ENCODE data around the gene NAV1.

Gene NAV1

DNA sequence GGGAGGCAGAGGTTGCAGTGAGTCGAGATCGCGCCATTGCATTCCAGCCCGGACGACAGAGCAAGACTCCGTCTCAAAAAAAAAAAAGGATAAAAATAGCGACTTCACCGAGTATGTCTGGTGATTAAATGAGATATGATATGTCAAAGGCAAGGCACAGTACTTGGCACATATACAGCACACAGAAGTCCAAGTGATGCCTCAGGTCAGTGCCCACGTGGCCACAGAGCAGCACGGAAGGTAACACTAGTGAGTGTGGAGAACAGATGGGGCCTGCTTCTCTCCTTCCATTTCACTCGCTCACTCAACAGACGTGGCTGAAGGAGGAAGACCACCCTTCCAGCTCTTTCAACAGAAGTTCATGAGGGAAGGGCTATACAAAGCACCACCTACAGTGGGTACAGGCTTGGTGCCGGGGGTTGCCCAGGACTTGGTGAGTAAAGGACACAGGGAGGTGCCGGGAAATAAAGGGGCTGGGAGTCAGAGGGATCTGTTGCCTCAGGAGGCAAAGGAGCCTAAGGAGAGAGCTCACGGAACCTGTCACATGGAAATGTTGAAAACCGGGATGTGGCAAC lies 40.9 kb upstream of the NAV1 start:
- peaks cover 45% of the 10 kb centered on the region for H3K4me1 ChIP-seq (ENCODE audit: control insufficient read depth, insufficient read depth, low read length)
- 0 out of 2 replicates have a peak, but pooled peaks cover under 1% of the 10 kb centered on the region for H3K9me3 ChIP-seq (ENCODE audit: control insufficient read depth, insufficient read depth, low read depth, low read length)
- H3K4me3 ChIP-seq (ENCODE audit: low read depth, low read length), result no peak overlapping the region
- no peaks in the 10 kb centered on the region for H3K27me3 ChIP-seq (ENCODE audit: control insufficient read depth, insufficient read depth, low read length)
- H3K36me3 ChIP-seq (ENCODE audit: control insufficient read depth, insufficient read depth, low read length), result no peaks in the 10 kb centered on the region; the same call in 1 of the 2 replicates
- no peak overlapping the region for H3K27ac ChIP-seq (ENCODE audit: low read depth, low read length)
- no peak overlapping the region for H3K9ac ChIP-seq (ENCODE audit: low read length)

DNA sequence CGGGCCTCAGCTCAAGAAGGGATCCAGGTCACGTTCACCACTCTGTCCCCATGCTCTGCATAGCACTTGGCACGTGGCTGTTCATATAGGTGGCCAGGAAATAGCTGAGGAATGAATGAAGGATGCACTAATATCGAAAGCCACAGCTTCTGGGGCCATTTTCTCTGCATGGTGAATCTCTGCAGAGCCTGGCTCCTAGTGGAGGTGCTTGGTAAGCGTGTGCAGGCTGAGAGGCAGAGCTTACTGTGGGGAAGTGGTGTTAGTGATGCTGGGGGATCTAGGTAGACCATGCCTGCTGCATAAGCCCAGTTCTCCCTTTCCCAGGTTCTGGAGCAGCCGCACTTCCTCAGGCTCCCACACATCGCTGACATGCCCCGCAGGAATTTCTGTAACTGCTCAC lies 40.3 kb upstream of the NAV1 start:
- Histone ChIP-seq H3K4me1 (ENCODE audit: control insufficient read depth, insufficient read depth, low read length) (peaks cover 51% of the 10 kb centered on the region), H3K9ac (ENCODE audit: low read length) (no peak overlapping the region), H3K9me3 (ENCODE audit: control insufficient read depth, insufficient read depth, low read depth, low read length) (no peaks in the 10 kb centered on the region), H3K4me3 (ENCODE audit: low read depth, low read length) (no peak overlapping the region), H3K27me3 (ENCODE audit: control insufficient read depth, insufficient read depth, low read length) (no peaks in the 10 kb centered on the region), H3K36me3 (ENCODE audit: control insufficient read depth, insufficient read depth, low read length) (no peaks in the 10 kb centered on the region; the same call in 1 of the 2 replicates), H3K27ac (ENCODE audit: low read depth, low read length) (no peak overlapping the region)

DNA sequence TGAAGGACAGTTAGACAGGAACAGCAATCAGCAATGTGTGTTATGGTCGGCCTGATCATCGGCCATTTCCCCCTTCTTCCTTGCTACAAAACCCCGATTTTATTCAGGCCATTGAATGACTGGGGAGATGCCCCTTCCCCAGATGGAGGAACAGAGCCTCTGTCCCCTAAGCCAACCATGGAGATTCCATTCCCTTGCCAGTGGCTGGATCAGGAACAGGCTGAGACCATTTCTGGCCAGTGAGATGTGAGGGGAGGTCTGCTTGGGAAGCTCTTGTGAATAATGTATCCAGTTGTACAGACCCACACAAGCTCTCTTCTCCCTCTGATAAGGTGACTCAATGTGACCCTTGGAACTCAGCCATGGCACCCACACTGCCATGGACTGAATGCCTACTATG lies 39.7 kb upstream of the NAV1 start:
- H3K4me1 ChIP-seq (ENCODE audit: control insufficient read depth, insufficient read depth, low read length), result peaks cover 51% of the 10 kb centered on the region

DNA sequence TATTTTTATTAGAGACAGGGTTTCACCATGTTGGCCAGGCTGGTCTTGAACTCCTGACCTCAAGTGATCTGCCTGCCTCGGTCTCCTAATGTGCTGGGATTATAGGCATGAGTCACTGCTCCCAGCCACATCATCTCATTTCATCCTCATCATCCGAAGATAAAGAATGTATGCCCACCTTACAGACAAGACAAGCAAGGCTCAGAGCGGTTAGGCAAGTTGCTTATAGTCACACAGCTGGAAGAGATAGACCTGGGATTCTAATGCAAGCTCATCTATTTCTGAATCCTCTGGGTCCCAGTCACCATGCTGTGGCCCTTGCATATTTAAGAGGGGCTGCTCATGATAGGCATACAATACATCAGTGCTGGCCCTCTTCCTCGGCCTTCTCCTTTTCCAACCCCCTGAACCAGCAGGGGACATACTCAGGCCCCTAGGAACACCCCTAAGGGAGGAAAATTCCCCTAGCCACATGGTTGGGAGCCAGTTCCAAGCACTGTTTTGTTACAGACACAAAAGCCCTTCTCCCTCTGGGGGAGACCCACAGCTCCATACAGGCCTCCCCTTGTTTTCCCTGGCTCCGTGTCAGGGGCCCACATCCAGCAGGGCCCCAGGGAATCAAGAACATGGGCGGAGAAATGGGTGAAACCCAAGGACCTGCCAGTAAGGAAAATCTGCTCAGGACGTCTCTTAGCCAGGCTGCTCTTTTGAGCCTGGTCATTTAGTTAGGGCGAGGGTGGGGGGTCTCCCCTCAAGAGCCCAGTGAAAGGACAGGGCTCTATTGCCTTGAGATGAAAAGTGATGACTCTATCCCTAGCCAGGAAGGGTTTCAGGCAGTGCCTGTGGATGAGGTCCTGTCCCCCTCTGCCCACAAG lies 38.9 kb upstream of the NAV1 start:
- no peak overlapping the region for H3K4me3 ChIP-seq (ENCODE audit: low read depth, low read length)
- H3K36me3 ChIP-seq (ENCODE audit: control insufficient read depth, insufficient read depth, low read length), result no peaks in the 10 kb centered on the region
- no peaks in the 10 kb centered on the region for H3K27me3 ChIP-seq (ENCODE audit: control insufficient read depth, insufficient read depth, low read length)
- H3K4me1 ChIP-seq (ENCODE audit: control insufficient read depth, insufficient read depth, low read length), result peaks cover 51% of the 10 kb centered on the region
- no peaks in the 10 kb centered on the region for H3K9me3 ChIP-seq (ENCODE audit: control insufficient read depth, insufficient read depth, low read depth, low read length)
- H3K27ac ChIP-seq (ENCODE audit: low read depth, low read length), result peak overlapping the region; percentile 20; the same call in 1 of the 2 replicates
- H3K9ac ChIP-seq (ENCODE audit: low read length), result peak overlapping the region; percentile 43

More for the DNA sequence above, 39.7 kb upstream of the NAV1 start:
- H3K4me3 ChIP-seq (ENCODE audit: low read depth, low read length), result no peak overlapping the region
- no peaks in the 10 kb centered on the region; the same call in 1 of the 2 replicates for H3K36me3 ChIP-seq (ENCODE audit: control insufficient read depth, insufficient read depth, low read length)
- H3K9ac ChIP-seq (ENCODE audit: low read length), result no peak overlapping the region
- no peaks in the 10 kb centered on the region for H3K9me3 ChIP-seq (ENCODE audit: control insufficient read depth, insufficient read depth, low read depth, low read length)
- H3K27ac ChIP-seq (ENCODE audit: low read depth, low read length), result no peak overlapping the region
- no peaks in the 10 kb centered on the region for H3K27me3 ChIP-seq (ENCODE audit: control insufficient read depth, insufficient read depth, low read length)

DNA sequence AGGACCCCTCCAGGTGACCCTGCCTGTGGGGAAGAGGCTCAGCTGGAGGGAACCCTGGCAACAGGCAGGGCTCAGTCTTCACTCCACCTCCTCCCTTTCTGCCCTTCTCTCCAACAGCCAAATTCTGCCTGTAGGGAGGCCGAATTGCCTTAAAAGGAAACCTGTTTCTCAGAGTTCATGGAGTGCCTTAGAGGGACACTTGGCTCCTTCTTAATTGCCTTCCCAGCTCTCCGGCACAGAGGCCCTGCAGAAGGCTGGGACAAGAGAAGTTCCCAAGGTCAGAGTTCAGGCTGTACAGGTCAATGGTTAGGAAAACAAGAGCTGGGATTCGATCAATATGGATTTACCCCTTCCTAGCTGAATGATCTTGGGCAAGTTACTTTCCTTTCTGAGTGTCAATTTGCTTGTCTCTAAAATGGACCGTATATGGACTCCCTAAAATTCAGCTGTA lies 38.2 kb upstream of the NAV1 start:
- Histone ChIP-seq H3K36me3 (ENCODE audit: control insufficient read depth, insufficient read depth, low read length) (no peaks in the 10 kb centered on the region), H3K9me3 (ENCODE audit: control insufficient read depth, insufficient read depth, low read depth, low read length) (no peaks in the 10 kb centered on the region), H3K27me3 (ENCODE audit: control insufficient read depth, insufficient read depth, low read length) (no peaks in the 10 kb centered on the region), H3K9ac (ENCODE audit: low read length) (peak overlapping the region; percentile 43), H3K27ac (ENCODE audit: low read depth, low read length) (peak overlapping the region; percentile 20; the same call in 1 of the 2 replicates), H3K4me3 (ENCODE audit: low read depth, low read length) (no peak overlapping the region), H3K4me1 (ENCODE audit: control insufficient read depth, insufficient read depth, low read length) (peaks cover 55% of the 10 kb centered on the region)

DNA sequence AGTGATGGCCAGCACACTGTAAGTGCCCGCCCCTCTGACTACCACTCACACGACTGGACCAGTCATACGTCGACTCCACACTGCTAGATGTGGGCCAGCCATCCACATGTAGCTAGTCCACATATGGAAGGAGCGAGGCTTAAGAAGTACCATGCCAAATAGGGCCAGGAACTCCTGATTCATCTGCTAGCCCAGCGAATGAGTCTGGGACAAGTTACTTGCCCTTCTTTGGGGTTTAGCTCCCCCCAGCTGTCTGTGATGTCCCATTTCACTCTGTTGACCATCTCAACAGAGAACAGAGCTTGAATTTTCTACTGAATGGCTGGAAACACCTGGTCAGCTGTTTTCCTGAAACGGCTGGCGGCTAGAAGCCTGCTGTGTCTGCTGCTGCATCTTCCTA lies 37.8 kb upstream of the NAV1 start:
- no peaks in the 10 kb centered on the region for H3K9me3 ChIP-seq (ENCODE audit: control insufficient read depth, insufficient read depth, low read depth, low read length)
- no peak overlapping the region; the same call in 1 of the 2 replicates for H3K27ac ChIP-seq (ENCODE audit: low read depth, low read length)
- H3K4me1 ChIP-seq (ENCODE audit: control insufficient read depth, insufficient read depth, low read length), result peaks cover 55% of the 10 kb centered on the region
- no peaks in the 10 kb centered on the region for H3K36me3 ChIP-seq (ENCODE audit: control insufficient read depth, insufficient read depth, low read length)
- H3K27me3 ChIP-seq (ENCODE audit: control insufficient read depth, insufficient read depth, low read length), result peaks cover 1% of the 10 kb centered on the region; the same call in 1 of the 2 replicates
- peak overlapping the region; percentile 11 for H3K9ac ChIP-seq (ENCODE audit: low read length)
- H3K4me3 ChIP-seq (ENCODE audit: low read depth, low read length), result no peak overlapping the region

DNA sequence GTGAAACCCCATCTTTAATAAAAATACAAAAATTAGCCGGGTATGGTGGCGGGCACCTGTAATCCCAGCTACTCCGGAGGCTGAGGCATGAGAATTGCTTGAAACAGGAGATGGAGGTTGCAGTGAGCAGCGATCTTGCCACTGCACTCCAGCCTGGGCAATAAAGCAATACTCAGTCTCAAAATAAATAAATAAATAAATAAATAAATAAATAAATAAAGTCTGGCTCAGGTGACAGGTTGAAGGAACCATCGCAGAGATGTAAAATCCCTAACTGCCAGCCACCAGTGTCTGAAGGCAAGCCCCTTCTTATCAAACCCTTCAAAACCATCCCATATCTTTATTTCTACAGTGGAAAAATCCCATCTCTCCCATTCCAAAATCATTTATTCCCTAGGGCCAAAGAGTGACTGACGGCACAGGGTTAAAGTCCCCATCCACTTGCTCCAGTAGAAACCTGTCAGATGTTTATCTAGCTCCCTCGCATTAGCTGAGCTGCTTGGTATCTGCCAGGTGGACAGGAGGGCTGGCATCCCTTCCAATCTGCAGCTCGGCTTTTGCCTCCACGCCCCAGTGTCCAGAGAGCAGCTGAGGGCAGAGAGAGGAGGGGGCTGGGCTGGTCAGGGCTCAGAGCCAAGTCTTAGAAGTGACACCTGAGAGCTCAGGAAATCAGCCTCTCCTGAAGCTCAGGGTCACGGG lies 37.0 kb upstream of the NAV1 start:
- Histone ChIP-seq H3K27me3 (ENCODE audit: control insufficient read depth, insufficient read depth, low read length) (peaks cover 9% of the 10 kb centered on the region; the same call in 1 of the 2 replicates), H3K9me3 (ENCODE audit: control insufficient read depth, insufficient read depth, low read depth, low read length) (no peaks in the 10 kb centered on the region), H3K4me3 (ENCODE audit: low read depth, low read length) (no peak overlapping the region), H3K27ac (ENCODE audit: low read depth, low read length) (no peak overlapping the region), H3K4me1 (ENCODE audit: control insufficient read depth, insufficient read depth, low read length) (peaks cover 59% of the 10 kb centered on the region), H3K36me3 (ENCODE audit: control insufficient read depth, insufficient read depth, low read length) (no peaks in the 10 kb centered on the region), H3K9ac (ENCODE audit: low read length) (peak overlapping the region; percentile 45)

DNA sequence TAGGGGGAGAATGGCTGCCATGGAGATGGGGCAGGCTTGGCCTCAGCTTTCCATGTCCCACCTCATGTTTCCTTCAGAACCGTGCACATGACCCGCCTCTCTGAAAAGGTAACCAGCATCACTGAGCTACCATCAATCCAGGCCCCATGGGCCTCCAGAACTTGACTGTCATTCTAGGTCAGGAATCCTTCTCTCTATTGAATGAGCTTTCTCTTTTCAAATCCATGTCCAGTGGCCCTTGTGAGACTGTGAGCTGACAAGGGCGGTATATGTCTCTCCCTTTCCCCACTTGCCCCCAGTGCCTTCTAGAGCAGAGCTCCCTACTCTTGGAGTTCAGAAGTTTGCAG lies 36.4 kb upstream of the NAV1 start:
- Histone ChIP-seq H3K9ac (ENCODE audit: low read length) (peak overlapping the region; percentile 45), H3K9me3 (ENCODE audit: control insufficient read depth, insufficient read depth, low read depth, low read length) (no peaks in the 10 kb centered on the region), H3K27ac (ENCODE audit: low read depth, low read length) (no peak overlapping the region), H3K36me3 (ENCODE audit: control insufficient read depth, insufficient read depth, low read length) (no peaks in the 10 kb centered on the region), H3K4me1 (ENCODE audit: control insufficient read depth, insufficient read depth, low read length) (peaks cover 63% of the 10 kb centered on the region), H3K4me3 (ENCODE audit: low read depth, low read length) (no peak overlapping the region), H3K27me3 (ENCODE audit: control insufficient read depth, insufficient read depth, low read length) (peaks cover 14% of the 10 kb centered on the region)

DNA sequence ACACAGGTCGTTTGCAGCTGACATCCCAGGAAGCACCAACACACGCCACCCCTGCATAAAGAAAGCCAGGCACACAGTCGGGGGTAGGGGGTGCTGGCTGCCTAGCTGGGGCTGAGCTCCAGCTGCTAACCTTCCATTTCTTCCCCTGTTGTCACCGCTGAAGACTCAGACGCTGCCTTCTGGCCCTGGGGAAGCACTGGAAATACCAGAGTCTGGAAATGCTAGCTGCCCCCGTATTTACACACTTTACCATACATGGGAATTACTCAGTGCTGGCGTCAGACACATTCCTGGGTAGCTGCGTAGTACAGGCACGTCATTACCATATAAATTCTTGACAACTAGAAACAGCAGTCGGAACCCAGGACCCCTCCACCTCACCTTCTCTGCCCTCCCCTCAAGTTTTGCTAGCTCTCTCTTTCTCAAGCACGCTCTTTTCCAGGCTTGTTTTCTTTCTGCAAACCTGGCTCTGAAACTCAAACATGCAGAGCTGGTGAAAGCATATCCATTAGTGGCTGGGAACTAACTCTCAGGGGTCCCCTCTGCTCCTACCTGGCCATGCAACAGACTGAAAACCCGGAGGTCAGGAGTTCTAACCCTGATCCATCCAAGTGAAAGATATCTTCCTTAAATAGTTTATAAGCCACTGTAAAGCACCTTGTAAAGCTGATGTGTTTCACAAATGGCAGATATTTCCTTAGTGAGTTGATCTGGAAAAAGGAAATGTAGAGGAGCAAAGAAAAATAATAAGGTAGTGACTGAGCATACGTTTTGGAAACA lies 35.3 kb upstream of the NAV1 start:
- peak overlapping the region; percentile 78; the same call in 1 of the 2 replicates for H3K27ac ChIP-seq (ENCODE audit: low read depth, low read length)
- H3K9ac ChIP-seq (ENCODE audit: low read length), result peak overlapping the region; percentile 76
- peaks cover 64% of the 10 kb centered on the region for H3K4me1 ChIP-seq (ENCODE audit: control insufficient read depth, insufficient read depth, low read length)
- H3K9me3 ChIP-seq (ENCODE audit: control insufficient read depth, insufficient read depth, low read depth, low read length), result no peaks in the 10 kb centered on the region
- H3K4me3 ChIP-seq (ENCODE audit: low read depth, low read length), result no peak overlapping the region; the same call in 1 of the 2 replicates
- peaks cover 19% of the 10 kb centered on the region for H3K27me3 ChIP-seq (ENCODE audit: control insufficient read depth, insufficient read depth, low read length)
- no peaks in the 10 kb centered on the region for H3K36me3 ChIP-seq (ENCODE audit: control insufficient read depth, insufficient read depth, low read length)

DNA sequence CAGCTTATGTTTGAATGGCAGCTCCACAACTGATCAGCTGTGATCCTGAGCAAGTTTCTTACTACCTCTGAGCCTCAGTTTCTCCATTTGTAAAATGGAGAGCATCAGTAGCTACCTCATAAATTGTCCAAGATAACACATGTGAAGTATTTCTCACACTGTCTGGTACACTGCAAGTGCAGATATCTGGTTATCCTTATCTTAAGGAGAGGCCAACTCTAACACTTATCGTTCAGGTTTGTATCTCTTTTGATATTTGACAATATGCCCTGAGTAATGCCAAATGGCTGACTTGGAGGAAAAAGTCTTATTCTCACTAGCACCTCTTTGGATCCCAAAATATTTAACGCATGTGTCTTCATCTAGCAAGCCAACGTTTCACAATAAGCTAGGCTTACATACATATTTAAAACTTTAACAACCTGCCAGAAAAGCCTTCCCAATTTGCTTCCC lies 34.7 kb upstream of the NAV1 start:
- peaks cover 19% of the 10 kb centered on the region for H3K27me3 ChIP-seq (ENCODE audit: control insufficient read depth, insufficient read depth, low read length)
- H3K4me3 ChIP-seq (ENCODE audit: low read depth, low read length), result no peak overlapping the region; the same call in 1 of the 2 replicates
- peak overlapping the region; percentile 76 for H3K9ac ChIP-seq (ENCODE audit: low read length)
- peak overlapping the region; percentile 78; the same call in 1 of the 2 replicates for H3K27ac ChIP-seq (ENCODE audit: low read depth, low read length)
- H3K9me3 ChIP-seq (ENCODE audit: control insufficient read depth, insufficient read depth, low read depth, low read length), result no peaks in the 10 kb centered on the region
- peaks cover 64% of the 10 kb centered on the region for H3K4me1 ChIP-seq (ENCODE audit: control insufficient read depth, insufficient read depth, low read length)
- H3K36me3 ChIP-seq (ENCODE audit: control insufficient read depth, insufficient read depth, low read length), result no peaks in the 10 kb centered on the region
